Superior temporal gyrus (tissue), 1 donor: Measurements from ENCODE around the gene DCP1A.
"Not testable (repeated sequence)": the region's sequence is repeated elsewhere in the genome, so short reads cannot be mapped to it uniquely, and the experiment has no call there.

Experiments used
- DNase-seq: peaks from one replicate; pipeline ENCODE4 v3.0.0-alpha.2; 2016; ENCODE audit errors: extremely low spot score

The DCP1A gene

DNA sequence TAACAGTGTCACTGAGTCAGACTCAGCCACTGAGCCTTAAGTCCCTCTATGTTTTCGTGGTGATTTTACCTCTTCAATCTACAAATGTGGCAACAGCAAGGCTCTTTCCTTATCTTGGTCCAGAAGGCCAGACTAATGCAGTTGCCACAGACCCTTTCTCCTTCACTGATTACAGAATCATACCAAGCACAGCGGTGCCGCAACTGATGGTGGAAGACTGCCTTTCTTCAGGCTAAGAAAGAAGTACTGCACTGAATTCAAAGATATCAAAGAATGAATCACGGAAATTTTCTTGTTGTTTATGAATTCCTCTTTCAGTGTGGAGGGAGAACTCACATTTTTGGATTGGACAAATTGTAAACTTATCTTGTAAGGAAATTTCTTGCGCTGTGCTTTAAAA lies 18.6 kb downstream of the DCP1A start:
- DNase-seq: no peak

GRCh38 chr3:53327986-53328385 lies 19.4 kb downstream of the DCP1A start:
- not testable (repeated sequence) for DNase-seq

- DNase-seq: no peak
These were observed 23.2 kb downstream of the DCP1A start for GRCh38 chr3:53324105-53324504.

DNA sequence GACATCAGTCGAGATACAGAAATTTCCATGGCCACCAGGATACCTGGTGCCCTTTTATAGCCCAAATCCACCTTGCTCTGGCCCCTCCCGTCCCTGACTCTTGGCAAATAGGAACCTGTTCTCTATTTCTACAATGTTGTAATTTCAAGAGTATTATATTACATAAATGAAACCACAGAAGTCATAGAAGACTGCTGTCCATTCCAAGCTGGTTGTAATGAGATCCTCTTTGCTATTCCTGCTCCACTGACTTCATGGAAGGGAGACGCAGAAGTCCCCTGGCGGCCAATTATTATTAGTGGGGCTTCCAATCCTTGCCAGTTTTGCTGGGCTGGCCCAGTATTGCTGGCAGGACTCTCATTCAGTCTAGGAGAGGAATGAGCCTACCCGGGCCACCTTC lies 26.6 kb downstream of the DCP1A start:
- DNase-seq: no peak

DNA sequence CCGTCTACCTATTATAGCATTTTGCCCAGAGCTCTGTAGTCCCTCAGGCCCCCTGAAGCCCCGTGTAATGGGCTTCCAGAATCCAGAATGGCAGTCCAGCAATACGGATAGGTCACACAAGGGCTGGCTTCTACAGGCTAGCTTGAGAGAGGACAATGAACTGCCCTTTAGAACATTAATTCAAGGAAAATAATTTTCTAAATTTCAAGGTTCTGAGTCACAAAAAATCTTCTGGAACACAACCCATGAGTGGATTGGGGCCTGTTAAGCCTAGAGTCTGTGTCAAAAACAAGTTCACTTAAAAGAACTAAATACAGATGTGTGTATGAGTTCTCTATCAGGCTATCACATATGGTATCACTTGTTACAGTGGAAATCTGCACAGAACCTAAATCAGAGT lies 28.8 kb downstream of the DCP1A start:
- no peak for DNase-seq

- no peak for DNase-seq
These were observed 34.5 kb downstream of the DCP1A start for GRCh38 chr3:53312832-53313231.

DNA sequence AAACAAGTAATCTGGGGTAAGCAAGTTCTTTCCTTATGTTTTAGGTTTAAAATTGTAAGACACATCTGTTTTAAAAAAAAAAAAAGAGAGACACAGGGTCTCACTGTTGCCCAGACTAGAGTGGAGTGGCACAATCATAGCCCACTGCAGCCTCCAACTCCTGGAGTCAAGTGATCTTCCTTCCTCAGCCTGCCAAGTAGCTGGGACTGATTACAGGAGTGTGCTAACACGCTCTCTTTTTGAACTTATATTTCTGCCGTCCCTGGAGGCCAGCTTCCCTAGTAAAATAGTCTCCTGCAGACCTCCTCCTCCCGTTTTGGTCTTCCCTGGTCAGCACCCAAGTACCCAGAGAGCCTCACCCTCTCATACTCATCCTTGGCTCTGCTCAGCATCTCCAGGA lies 35.5 kb downstream of the DCP1A start:
- DNase-seq: no peak

GRCh38 chr3:53303957-53304356 lies 43.4 kb downstream of the DCP1A start:
- DNase-seq: no peak

DNA sequence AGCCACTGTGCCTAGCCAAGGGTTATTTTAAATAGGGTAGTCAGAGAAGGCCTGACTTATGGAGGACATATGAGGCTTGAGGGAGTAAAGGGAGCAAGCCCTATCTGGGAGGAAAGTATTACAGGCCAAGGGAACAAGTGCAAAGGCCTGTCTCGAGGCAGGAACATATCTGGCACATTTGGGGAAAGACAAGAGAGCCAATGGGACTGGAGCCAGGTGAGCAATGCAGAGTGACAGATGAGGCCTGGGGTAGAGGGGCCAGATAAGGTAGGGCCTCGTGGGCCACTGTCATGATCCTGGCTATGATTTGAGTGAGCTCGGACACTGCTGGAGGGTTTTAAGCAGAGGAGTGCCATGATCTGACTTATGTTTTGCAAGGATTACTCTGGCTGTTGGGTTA lies 43.8 kb downstream of the DCP1A start:
- no peak for DNase-seq

GRCh38 chr3:53300826-53301225 lies 46.5 kb downstream of the DCP1A start:
- no peak for DNase-seq

- peak; percentile 88 for DNase-seq
These were observed 47.7 kb downstream of the DCP1A start for GRCh38 chr3:53299611-53300023.

DNA sequence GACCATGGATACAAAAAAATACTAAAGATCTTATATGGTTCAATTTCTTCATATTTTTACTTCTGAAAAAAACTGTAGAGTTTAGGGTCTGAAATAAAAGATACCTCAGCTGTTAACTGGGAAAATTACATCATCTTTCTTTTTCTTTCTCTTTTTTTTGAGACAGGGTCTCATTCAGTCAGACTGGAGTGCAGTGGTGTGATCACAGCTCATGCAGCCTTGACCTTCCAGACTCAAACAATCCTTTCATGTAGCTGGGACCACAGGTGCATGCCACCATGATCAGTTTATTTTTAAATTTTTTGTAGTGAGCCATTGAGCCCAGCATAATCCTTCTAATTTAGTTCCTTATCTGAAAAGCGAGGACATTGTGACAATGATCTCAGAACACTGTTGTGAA lies 51.9 kb downstream of the DCP1A start:
- DNase-seq: no peak

- no peak for DNase-seq
These were observed 53.5 kb downstream of the DCP1A start for GRCh38 chr3:53293867-53294266.

GRCh38 chr3:53288214-53288613 lies 59.1 kb downstream of the DCP1A start:
- no peak for DNase-seq

- no peak for DNase-seq
These were observed 60.2 kb downstream of the DCP1A start for GRCh38 chr3:53287131-53287629.

DNA sequence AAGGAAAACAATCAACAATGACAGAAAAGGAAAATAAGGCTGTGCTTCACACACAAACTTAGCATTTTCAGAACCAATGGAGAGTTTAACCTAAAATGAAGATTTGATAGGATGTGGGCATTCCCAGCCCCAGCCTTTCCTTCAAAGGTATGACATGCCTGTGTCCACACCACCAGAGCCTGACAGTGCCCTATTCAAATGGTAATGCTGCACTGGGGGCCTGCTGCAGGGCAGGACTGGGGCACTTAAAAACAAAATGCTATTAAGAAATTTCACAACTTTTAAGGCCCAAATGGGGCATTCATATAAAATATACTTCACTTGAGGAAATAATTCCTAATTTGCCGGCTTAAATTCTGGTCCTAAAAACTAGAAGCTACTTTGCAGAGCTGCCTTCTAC lies 60.6 kb downstream of the DCP1A start:
- no peak for DNase-seq

- no peak for DNase-seq
These were observed 64.8 kb downstream of the DCP1A start for GRCh38 chr3:53282581-53282980.

DNA sequence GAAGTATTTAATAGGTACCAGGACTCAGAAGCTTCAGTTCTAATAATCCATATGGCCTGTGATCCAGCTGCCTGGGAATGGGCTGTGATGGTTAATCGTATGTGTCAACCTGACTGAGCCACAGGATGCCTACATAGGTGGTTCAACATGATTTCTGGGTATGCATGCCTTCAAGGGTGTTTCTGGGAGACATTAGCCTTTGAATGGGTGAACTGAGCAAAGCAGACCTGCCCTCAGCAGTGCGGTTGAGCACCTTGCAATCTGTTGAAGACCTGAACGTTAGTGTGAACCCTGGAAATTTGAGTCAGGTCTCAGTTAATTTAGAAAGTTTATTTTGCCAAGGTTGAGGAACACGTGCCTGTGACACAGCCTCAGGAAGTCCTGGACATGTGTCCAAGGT lies 68.7 kb downstream of the DCP1A start:
- no peak for DNase-seq

- no peak for DNase-seq
These were observed 72.3 kb downstream of the DCP1A start for GRCh38 chr3:53274938-53275605.

- no peak for DNase-seq
These were observed 74.1 kb downstream of the DCP1A start for GRCh38 chr3:53273146-53273670.

GRCh38 chr3:53269888-53270880 lies 77.2 kb downstream of the DCP1A start:
- DNase-seq: peak; percentile 83

DNA sequence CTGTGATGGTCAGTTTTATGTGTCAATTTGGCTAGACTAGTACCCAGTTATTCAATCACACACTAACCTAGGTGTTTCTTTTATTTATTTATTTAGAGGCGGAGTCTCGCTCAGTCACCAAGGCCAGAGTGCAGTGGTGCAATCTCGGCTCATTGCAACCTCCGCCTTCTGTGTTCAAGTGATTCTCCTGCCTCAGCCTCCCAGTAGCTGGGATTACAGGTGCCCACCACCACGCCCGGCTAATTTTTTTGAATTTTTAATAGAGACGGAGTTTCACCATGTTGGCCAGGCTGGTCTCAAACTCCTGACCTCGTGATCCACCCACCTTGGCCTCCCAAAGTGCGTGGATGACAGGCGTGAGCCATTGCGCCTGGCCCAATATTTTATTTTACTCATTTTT lies 78.2 kb downstream of the DCP1A start:
- not testable (repeated sequence) for DNase-seq

DNA sequence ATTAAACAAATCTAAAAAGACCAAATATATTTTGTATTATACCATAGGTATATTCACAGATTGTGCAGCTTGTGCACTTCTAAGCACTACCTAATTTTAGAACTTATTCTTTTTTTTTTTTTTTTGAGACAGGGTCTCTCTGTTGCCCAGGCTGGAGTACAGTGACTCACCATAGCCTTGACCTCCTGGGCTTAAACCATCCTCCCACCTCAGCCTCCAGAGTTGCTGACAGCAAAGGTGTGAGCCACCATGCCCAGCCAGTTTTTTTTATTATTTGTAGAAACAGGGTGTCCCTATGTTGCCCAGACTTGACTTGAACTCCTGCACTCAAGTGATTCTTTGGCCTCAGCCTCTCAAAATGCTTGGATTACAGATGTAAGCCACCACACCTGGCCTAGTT lies 79.6 kb downstream of the DCP1A start:
- DNase-seq: no peak
